KBM-7 (cell line): ENCODE results near the gene RFK.
"Not testable (repeated sequence)": the region's sequence is repeated elsewhere in the genome, so short reads cannot be mapped to it uniquely, and the experiment has no call there.

Experiments used
- DNase-seq: peaks from one replicate; pipeline ENCODE4 v3.0.0-alpha.2; 2015
- in situ Hi-C: fragments of 300-500 bp; cut with MboI; formaldehyde crosslinking; loops from 2 replicates; pipeline ENCODE4 v1.14.3; 2020; ENCODE audit warnings: low sequenced_read_pairs, low pct_unique_long_range_greater_than_20kb, mixed read lengths

RFK gene

GRCh38 chr9:76374783-76375559 is 19.3 kb downstream of the RFK start:
- in situ Hi-C loops = no loop called here
- no peak for DNase-seq

- in situ Hi-C loops = no loop called here
- DNase-seq = no peak
Measured at GRCh38 chr9:76373784-76374474, 20.3 kb downstream of the RFK start.

DNA sequence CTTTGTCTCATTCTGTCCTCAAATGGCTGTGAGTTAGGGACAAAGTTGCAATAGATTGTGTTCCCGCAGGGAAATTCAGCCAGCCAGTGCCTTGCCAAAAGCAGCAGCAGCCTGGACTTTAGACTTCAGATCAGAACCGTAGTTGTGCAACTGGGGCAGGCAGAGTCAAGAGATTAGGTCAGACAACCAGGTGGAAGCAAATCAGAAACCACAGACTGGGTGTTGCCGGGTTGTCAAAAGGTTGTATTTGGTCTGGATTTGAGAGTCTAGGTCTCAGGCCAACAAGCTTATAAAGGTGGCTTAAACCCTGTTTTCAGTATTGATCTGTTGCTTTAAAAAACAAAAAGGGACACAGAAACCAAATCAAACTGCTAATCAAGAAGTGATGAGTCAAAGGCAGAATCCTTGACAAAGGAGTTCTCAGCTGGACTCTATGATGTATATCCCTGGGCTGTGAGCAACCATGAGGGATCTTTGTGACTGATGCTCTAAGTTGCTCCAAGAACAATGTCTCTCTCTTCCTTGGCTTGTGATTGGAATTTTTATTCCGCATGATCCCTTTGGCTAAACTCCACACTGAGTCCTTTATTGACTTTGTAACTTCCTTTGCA is 20.9 kb downstream of the RFK start:
- in situ Hi-C loops = no loop called here
- no peak for DNase-seq

DNA sequence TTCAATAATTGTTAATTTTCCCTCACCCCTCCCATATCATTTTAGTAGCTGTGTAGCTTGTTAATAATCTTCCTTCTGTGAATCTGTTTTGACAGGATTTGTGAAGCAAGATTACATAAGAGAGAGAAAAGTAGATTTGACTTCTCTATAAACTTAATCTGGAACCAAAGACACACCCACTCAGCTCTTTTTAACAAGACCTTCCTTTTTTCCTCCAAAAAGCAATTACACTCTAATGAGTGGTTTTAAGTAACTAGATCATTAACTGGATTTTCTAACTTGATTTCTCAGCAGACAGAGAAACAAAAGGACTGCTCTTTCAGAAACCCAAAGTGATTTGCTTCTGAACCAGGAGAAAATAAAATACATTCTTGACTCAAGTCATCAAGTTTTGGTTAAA is 21.9 kb downstream of the RFK start:
- DNase-seq = no peak
- in situ Hi-C loops = no loop called here

DNA sequence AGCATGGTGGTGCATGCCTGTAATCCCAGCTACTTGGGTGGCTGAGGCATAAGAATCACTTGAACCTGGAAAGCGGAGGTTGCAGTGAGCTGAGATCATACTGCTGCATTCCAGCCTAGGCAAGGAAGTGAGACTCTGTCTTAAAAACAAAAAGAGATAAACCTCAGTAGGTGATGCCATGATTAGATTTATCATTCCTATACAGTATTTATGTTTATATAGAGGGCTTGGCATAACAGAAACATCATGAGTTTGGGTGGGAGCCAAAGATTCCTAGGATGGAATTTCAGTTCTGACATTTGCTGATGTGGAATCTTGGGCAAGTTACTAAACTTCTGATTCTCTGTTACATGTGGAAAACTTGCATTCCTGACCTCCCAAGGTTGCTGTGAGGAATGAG is 22.3 kb downstream of the RFK start:
- in situ Hi-C loops = no loop called here
- no peak for DNase-seq

GRCh38 chr9:76370396-76371023 is 23.7 kb downstream of the RFK start:
- in situ Hi-C loops = no loop called here
- no peak for DNase-seq

DNA sequence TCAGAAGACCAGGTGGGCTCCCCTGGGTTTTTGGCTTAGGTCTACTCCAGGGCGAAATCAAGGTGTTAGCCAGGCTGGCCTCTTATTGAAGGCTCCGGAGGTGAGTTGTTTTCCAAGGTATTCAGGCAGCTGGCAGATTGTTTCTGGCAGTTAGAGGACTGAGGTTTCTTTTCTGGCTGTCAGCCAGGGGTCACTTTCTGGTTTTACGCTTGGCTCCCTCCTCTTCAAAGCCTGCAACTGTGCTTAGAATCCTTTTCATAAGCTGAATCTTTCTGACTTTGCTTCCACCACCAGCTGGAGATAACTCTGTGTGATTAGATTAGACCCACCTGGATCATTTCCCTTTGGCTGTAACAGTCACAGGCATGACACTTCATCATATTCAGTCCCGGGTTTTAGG is 24.6 kb downstream of the RFK start:
- DNase-seq = peak; percentile 66

DNA sequence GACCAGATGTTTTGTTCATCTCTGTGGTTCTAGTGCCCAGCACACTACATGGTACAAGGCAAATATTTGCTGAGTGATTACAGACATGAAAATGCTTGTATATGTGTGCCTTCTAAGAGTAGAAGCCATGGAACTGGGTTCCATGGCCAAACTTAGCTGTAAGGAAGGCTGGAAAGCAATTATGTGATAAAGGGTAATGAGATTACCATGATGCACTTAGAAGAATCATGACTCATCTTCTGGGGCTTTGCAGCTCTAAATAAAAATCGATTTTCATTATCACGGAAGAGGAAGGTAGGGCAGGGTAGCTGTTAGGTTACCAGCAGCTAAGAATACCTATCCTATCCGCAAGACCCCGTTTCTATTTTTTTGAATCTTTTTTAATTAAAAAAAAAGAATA is 28.0 kb downstream of the RFK start:
- in situ Hi-C loops = no loop called here
- DNase-seq = no peak

More for the DNA sequence above, 24.6 kb downstream of the RFK start:
- in situ Hi-C loops = no loop called here

DNA sequence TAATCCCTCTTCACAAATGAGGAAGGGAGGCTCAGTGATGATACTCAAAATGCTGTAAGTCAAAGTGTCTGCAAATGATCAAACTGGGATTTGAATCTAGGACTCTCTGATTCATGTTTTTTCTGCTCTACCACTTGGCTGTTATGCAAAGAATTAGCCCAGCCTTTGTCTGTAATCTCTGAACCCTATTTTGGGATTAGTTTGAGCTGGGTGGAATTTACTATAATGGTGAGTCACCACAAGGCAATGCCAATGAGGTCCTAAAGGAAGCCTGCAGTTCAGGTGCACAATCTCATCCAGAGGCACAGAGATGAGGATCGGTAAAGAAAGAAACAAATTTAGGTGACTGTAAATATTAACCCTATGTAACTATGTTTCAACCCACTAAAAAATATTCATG is 29.2 kb downstream of the RFK start:
- no peak for DNase-seq
- in situ Hi-C loops = no loop called here

DNA sequence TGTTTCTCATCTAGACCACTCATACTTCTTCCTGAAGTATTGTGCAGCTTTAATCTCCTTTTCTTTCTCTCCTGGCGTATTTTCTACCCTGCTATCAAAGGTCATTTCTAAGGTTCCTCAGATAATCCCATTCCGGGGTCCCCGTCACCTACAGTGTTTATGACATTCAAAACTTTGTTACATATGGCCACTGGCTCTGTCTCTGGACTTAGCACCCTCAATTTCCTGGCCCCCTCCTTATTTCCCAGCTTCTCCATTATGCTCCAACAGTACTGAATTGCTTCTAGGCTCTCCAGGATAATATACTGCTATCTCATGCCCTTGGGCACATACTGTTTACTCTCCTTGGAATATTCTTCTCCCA is 31.2 kb downstream of the RFK start:
- in situ Hi-C loops = no loop called here
- no peak for DNase-seq

DNA sequence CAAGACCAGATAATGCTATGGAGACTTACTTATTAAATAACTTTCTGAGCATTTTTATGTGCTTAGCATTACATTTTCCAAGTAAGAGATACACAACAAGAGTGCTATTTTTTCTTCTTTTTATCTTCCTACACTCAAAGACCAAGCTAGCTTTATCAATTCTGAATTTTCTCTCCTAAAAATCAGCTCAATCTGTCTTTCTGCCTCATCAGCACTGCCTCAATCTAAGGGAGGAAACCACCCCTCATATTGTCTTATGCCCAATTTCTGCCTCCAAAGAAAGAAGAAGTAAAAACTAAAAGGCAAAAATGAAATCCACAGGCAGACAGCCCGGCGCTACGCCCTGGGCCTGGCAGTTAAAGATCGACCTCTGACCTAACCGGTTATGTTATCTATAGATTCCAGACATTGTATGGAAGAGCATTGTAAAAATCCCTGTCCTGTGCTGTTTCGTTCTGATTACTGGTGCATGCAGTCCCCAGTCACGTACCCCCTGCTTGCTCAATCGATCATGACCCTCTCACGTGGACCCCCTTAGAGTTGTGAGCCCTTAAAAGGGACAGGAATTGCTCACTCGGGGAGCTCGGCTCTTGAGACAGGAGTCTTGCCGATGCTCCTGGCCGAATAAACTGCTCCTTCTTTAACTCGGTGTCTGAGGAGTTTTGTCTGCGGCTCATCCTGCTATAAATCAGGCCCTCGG is 31.7 kb downstream of the RFK start:
- DNase-seq = peak; percentile 64
- in situ Hi-C loops = not testable (repeated sequence)

DNA sequence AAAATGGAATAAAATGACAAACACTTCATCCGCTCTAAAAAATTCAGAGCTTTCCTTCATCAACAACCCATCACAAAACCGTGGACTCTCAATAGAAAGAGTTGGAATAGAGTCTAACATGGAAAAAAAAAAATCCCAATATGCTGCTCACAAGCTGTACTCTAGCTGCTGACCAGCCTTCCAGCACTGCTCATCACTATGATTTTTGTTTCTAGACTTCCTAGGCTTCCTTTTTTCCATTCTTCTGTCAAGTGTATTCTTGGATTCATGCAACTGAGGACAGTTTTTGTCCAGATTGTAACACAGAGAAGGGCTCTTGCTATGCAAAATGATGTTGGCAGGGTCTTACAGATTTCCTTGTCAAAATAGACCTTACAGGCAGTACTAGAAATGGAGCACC is 34.5 kb downstream of the RFK start:
- in situ Hi-C loops = no loop called here
- no peak for DNase-seq

- in situ Hi-C loops = no loop called here
- no peak for DNase-seq
Measured at GRCh38 chr9:76359365-76359764, 34.9 kb downstream of the RFK start.

- in situ Hi-C loops = no loop called here
- DNase-seq = no peak
Measured at GRCh38 chr9:76358628-76359280, 35.5 kb downstream of the RFK start.

- in situ Hi-C loops = no loop called here
Measured at GRCh38 chr9:76357555-76357954, 36.7 kb downstream of the RFK start.

GRCh38 chr9:76355886-76356285 is 38.3 kb downstream of the RFK start:
- in situ Hi-C loops = no loop called here
- DNase-seq = no peak

More at GRCh38 chr9:76357555-76357954, 36.7 kb downstream of the RFK start:
- no peak for DNase-seq

DNA sequence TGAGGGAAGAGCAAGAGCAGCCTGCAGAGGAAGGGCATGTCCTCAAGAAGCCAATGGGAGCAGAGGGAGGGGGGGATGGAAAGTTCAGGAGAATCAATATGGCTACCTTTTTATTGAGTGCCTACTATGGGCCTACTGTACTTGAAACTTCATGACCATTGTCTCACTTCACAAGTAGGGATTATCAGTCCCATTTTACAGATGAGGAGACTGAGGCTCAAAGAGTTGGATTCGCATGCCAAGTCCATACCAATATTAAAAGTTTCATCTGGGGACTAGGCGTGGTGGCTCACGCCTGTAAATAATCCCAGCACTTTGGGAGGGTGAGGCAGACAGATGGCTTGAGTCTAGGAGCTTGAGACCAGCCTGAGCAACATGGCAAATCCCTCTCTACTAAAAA is 40.0 kb downstream of the RFK start:
- in situ Hi-C loops = no loop called here
- no peak for DNase-seq

- in situ Hi-C loops = no loop called here
- DNase-seq = peak; percentile 57
Measured at GRCh38 chr9:76353280-76353679, 40.9 kb downstream of the RFK start.

GRCh38 chr9:76352026-76352620 is 42.1 kb downstream of the RFK start:
- DNase-seq = no peak
- in situ Hi-C loops = no loop called here
